HepG2 (cell line): ENCODE results near the gene STOML1. TPM values are rescaled to one million over a fixed set of nuclear protein-coding genes. Genes with fewer than 3 reads are reported as not detected.

Experiments
- FOXA1 ChIP-seq, 2 experiments: fragments of 450-650 bp in 1 of 2; sonication (generic) in 1 of 2; formaldehyde crosslinking in 1 of 2; IDR thresholded peaks; 2 replicates each; pipeline versions ENCODE4 v1.4.0 to v1.6.1; 2016 to 2020; ENCODE audit warnings: missing genetic modification reagents in 1 of 2
- FOXM1 ChIP-seq: sonication (generic); formaldehyde crosslinking; IDR thresholded peaks from 2 replicates; pipeline ENCODE4 v1.5.0; 2020; ENCODE audit warnings: missing genetic modification reagents
- MTA1 ChIP-seq: sonication (generic); formaldehyde crosslinking; IDR thresholded peaks from 2 replicates; pipeline ENCODE4 v1.4.0; 2020; ENCODE audit warnings: missing genetic modification reagents, mild to moderate bottlenecking, borderline replicate concordance
- SKI ChIP-seq: fragments of 450-650 bp; IDR thresholded peaks from one replicate; pipeline ENCODE4 v1.6.1; 2018; ENCODE audit warnings: mild to moderate bottlenecking; ENCODE audit not compliant: partially characterized antibody
- SMC3 ChIP-seq: IDR thresholded peaks from 2 replicates; pipeline ENCODE4 v1.6.1; 2011; ENCODE audit warnings: low read length, improper control_type of control experiment
- SOX6 ChIP-seq, 2 experiments: fragments of 450-650 bp in 1 of 2; sonication (generic) in 1 of 2; formaldehyde crosslinking in 1 of 2; IDR thresholded peaks; 2 replicates each; pipeline versions ENCODE4 v1.4.0 to v1.6.1; 2017 to 2020; ENCODE audit warnings: antibody characterized with exemption in 1 of 2, mild to moderate bottlenecking in 1 of 2, missing genetic modification reagents in 1 of 2
- ZNF556 ChIP-seq: sonication (generic); formaldehyde crosslinking; IDR thresholded peaks from 2 replicates; pipeline ENCODE4 v1.4.0; 2020; ENCODE audit warnings: mild to moderate bottlenecking, missing genetic modification reagents, borderline replicate concordance
- polyA plus RNA-seq, 8 experiments: library from polyadenylated mRNA; depleted of rRNA in 3 of 8; stranded (reverse) in 7 of 8; unstranded in 1 of 8; fragments of >200 nt; fragmentation: Illumina TruSeq in 4 of 8; extraction: Trizol in 4 of 8; gene quantifications; 2 replicates each; pipeline versions ENCODE4 v1.2.1 to v1.2.3, GENCODE V29; 2011 to 2016; ENCODE audit warnings: low read depth in 4 of 8, missing spikeins in 1 of 8, mixed read lengths in 1 of 8; ENCODE audit not compliant: insufficient read depth in 1 of 8
- total RNA-seq, 5 experiments: library from RNA; depleted of rRNA; stranded (reverse); fragments of >200 nt; fragmentation: Illumina TruSeq; extraction: Trizol; gene quantifications; 2 replicates each; pipeline ENCODE4 v1.2.3, GENCODE V29; 2016; ENCODE audit warnings: low read depth in 1 of 5
- TF ChIP-seq, protein P1 (sequence below): sonication (generic); formaldehyde crosslinking; IDR thresholded peaks from 2 replicates; pipeline ENCODE4 v1.8.0; 2022; ENCODE audit warnings: mild to moderate bottlenecking, missing genetic modification reagents; ENCODE audit not compliant: insufficient replicate concordance
- TF ChIP-seq, protein P2 (sequence below): sonication (generic); formaldehyde crosslinking; IDR thresholded peaks from 2 replicates; pipeline ENCODE4 v1.4.0; 2020; ENCODE audit warnings: missing genetic modification reagents, borderline replicate concordance

Gene STOML1
- total and polyA plus RNA-seq, 2 of the 13 experiments (the other 11 are each of a cell fraction or from before 2014, with no cell fraction given), result 3.5 to 3.7 TPM

- peak; percentile 50; the same call in 1 of the 2 replicates for TF ChIP-seq MTA1 (CRISPR knock-in tag)
- no peak for TF ChIP-seq SMC3
- no peak for TF ChIP-seq FOXM1
- TF ChIP-seq, protein P1, sequence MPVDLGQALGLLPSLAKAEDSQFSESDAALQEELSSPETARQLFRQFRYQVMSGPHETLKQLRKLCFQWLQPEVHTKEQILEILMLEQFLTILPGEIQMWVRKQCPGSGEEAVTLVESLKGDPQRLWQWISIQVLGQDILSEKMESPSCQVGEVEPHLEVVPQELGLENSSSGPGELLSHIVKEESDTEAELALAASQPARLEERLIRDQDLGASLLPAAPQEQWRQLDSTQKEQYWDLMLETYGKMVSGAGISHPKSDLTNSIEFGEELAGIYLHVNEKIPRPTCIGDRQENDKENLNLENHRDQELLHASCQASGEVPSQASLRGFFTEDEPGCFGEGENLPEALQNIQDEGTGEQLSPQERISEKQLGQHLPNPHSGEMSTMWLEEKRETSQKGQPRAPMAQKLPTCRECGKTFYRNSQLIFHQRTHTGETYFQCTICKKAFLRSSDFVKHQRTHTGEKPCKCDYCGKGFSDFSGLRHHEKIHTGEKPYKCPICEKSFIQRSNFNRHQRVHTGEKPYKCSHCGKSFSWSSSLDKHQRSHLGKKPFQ (CRISPR knock-in tag), result peak; percentile 25
- no peak for TF ChIP-seq FOXA1 (IDR thresholded peaks at IDR 0.05)
- 0 out of 2 replicates have a peak, but pooled peaks have one; percentile 14 for TF ChIP-seq FOXA1 (CRISPR knock-in tag; IDR thresholded peaks at IDR 0.05)
- TF ChIP-seq, protein P2, sequence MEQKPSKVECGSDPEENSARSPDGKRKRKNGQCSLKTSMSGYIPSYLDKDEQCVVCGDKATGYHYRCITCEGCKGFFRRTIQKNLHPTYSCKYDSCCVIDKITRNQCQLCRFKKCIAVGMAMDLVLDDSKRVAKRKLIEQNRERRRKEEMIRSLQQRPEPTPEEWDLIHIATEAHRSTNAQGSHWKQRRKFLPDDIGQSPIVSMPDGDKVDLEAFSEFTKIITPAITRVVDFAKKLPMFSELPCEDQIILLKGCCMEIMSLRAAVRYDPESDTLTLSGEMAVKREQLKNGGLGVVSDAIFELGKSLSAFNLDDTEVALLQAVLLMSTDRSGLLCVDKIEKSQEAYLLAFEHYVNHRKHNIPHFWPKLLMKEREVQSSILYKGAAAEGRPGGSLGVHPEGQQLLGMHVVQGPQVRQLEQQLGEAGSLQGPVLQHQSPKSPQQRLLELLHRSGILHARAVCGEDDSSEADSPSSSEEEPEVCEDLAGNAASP, result peak; percentile 19; the same call in 1 of the 2 replicates
- TF ChIP-seq SKI, result peak; percentile 78
- TF ChIP-seq SOX6 (IDR thresholded peaks at IDR 0.05), result no peak
- peak; percentile 43; the same call in 1 of the 2 replicates for TF ChIP-seq SOX6 (CRISPR knock-in tag; IDR thresholded peaks at IDR 0.05)
- TF ChIP-seq ZNF556, result no peak
Observed at GRCh38 chr15:73940061-73940981, 51.8 kb downstream of the STOML1 start (continued).
